GM23338 (cell line): ENCODE data around the gene CBARP. TPM values are rescaled to one million over a fixed set of nuclear protein-coding genes. Genes with fewer than 3 reads are reported as not detected.

Experiments
- ATAC-seq: fragments of 200-7000 bp; cut with Tn5 transposase; 3 replicates; pipeline ENCODE4 v1.9.1; 2020
- DNase-seq: peaks from one replicate; pipeline ENCODE4 v3.0.0-alpha.2; 2015; ENCODE audit warnings: low spot score
- H2AFZ ChIP-seq: fragments of 200-600 bp; sonication (generic); 2 replicates; pipeline ENCODE4 v1.8.0; 2016; ENCODE audit warnings: antibody characterized with exemption, mild to moderate bottlenecking, moderate library complexity
- H3F3A ChIP-seq: fragments of 200-600 bp; sonication (generic); replicated peaks from 2 replicates; pipeline ENCODE4 v1.8.0; 2017; ENCODE audit warnings: antibody characterized with exemption, mixed run types, low read depth
- H3K27ac ChIP-seq: fragments of 200-600 bp; sonication (generic); 2 replicates; pipeline ENCODE4 v1.6.1; 2016; ENCODE audit warnings: low read depth
- H3K27me3 ChIP-seq: fragments of 200-600 bp; sonication (generic); 2 replicates; pipeline ENCODE4 v1.8.0; 2016; ENCODE audit warnings: mild to moderate bottlenecking, mixed run types, moderate library complexity; ENCODE audit not compliant: insufficient read depth
- H3K36me3 ChIP-seq: fragments of 200-600 bp; sonication (generic); 2 replicates; pipeline ENCODE4 v1.8.0; 2016; ENCODE audit warnings: mild to moderate bottlenecking; ENCODE audit not compliant: insufficient read depth
- H3K4me1 ChIP-seq: fragments of 200-600 bp; sonication (generic); 2 replicates; pipeline ENCODE4 v1.8.0; 2016; ENCODE audit warnings: mild to moderate bottlenecking, moderate library complexity; ENCODE audit not compliant: insufficient read depth
- H3K4me2 ChIP-seq: fragments of 200-600 bp; sonication (generic); 2 replicates; pipeline ENCODE4 v1.7.1; 2017; ENCODE audit warnings: mixed run types
- H3K4me3 ChIP-seq: fragments of 200-600 bp; sonication (generic); 2 replicates; pipeline ENCODE4 v1.6.1; 2016; ENCODE audit warnings: mixed run types
- H3K79me2 ChIP-seq: fragments of 200-600 bp; sonication (generic); replicated peaks from 2 replicates; pipeline ENCODE4 v1.8.0; 2017; ENCODE audit warnings: mild to moderate bottlenecking; ENCODE audit not compliant: insufficient read depth
- H3K9me2 ChIP-seq: fragments of 200-600 bp; sonication (generic); 2 replicates; pipeline ENCODE4 v1.8.0; 2017; ENCODE audit not compliant: insufficient read depth
- H4K20me1 ChIP-seq: fragments of 200-600 bp; sonication (generic); replicated peaks from 2 replicates; pipeline ENCODE4 v1.8.0; 2017; ENCODE audit warnings: mild to moderate bottlenecking; ENCODE audit not compliant: insufficient read depth
- H3K27ac Mint-ChIP-seq: 2 replicates; pipeline ENCODE4 v1.8.0; 2020; ENCODE audit warnings: inconsistent platforms, mild to moderate bottlenecking, moderate library complexity, mixed read lengths
- H3K27me3 Mint-ChIP-seq: 3 replicates; pipeline ENCODE4 v1.8.0; 2022; ENCODE audit warnings: low read depth, mild to moderate bottlenecking, moderate library complexity, mixed read lengths, inconsistent platforms; ENCODE audit not compliant: insufficient read depth, poor library complexity
- H3K36me3 Mint-ChIP-seq: 3 replicates; pipeline ENCODE4 v1.8.0; 2021; ENCODE audit warnings: low read depth, mild to moderate bottlenecking, inconsistent platforms, moderate library complexity, mixed read lengths
- H3K4me1 Mint-ChIP-seq: 3 replicates; pipeline ENCODE4 v1.8.0; 2020; ENCODE audit warnings: mild to moderate bottlenecking, inconsistent platforms, mixed read lengths
- H3K4me3 Mint-ChIP-seq: 3 replicates; pipeline ENCODE4 v1.8.0; 2021; ENCODE audit warnings: moderate library complexity, mild to moderate bottlenecking, inconsistent platforms, mixed read lengths
- H3K9me3 Mint-ChIP-seq: 3 replicates; pipeline ENCODE4 v1.8.0; 2020; ENCODE audit warnings: moderate library complexity, mild to moderate bottlenecking, inconsistent platforms, mixed read lengths
- CREB1 ChIP-seq: fragments of 250-450 bp; sonication (Bioruptor Pico); IDR thresholded peaks from 2 replicates; pipeline ENCODE4 v1.5.0; 2020; ENCODE audit warnings: low read depth, mild to moderate bottlenecking, moderate library complexity
- EZH2 ChIP-seq: fragments of 200-600 bp; sonication (generic); IDR thresholded peaks from one replicate; pipeline ENCODE4 v1.8.0; 2017; ENCODE audit warnings: antibody characterized with exemption, mild to moderate bottlenecking, low read depth; ENCODE audit not compliant: unreplicated experiment
- EZH2phosphoT487 ChIP-seq: fragments of 200-600 bp; sonication (generic); IDR thresholded peaks from one replicate; pipeline ENCODE4 v1.8.1; 2018; ENCODE audit warnings: antibody characterized with exemption; ENCODE audit not compliant: unreplicated experiment
- JUNB ChIP-seq: IDR thresholded peaks from one replicate; pipeline ENCODE4 v1.6.1; 2016; ENCODE audit warnings: antibody characterized with exemption; ENCODE audit not compliant: unreplicated experiment
- NANOG ChIP-seq: IDR thresholded peaks from 2 replicates; pipeline ENCODE4 v1.6.1; 2016; ENCODE audit warnings: antibody characterized with exemption, borderline replicate concordance
- POLR2AphosphoS5 ChIP-seq: IDR thresholded peaks from 2 replicates; pipeline ENCODE4 v1.6.1; 2016; ENCODE audit warnings: antibody characterized with exemption, low read depth
- STAT1 ChIP-seq: IDR thresholded peaks from one replicate; pipeline ENCODE4 v1.6.1; 2016; ENCODE audit warnings: antibody characterized with exemption; ENCODE audit not compliant: unreplicated experiment
- ZNF114 ChIP-seq: fragments of 250-450 bp; sonication (Bioruptor Pico); IDR thresholded peaks from 2 replicates; pipeline ENCODE4 v1.5.0; 2020; ENCODE audit warnings: mild to moderate bottlenecking, moderate library complexity
- polyA plus RNA-seq: library from polyadenylated mRNA; unstranded; fragments of >200 nt; fragmentation: Nextera tagmentation; extraction: Ambion mirVana; gene quantifications from 2 replicates; pipeline ENCODE4 v1.2.1, GENCODE V29; 2016
- total RNA-seq: library from RNA; depleted of rRNA; stranded (reverse); fragments of >200 nt; shearing (Covaris generic); gene quantifications from 2 replicates; pipeline ENCODE4 v1.2.3, GENCODE V29; 2014
- TF ChIP-seq, protein P1 (sequence below): IDR thresholded peaks from one replicate; pipeline ENCODE4 v1.6.1; 2018; ENCODE audit warnings: antibody characterized with exemption; ENCODE audit not compliant: unreplicated experiment
- TF ChIP-seq, protein P2 (sequence below): fragments of 250-450 bp; sonication (Bioruptor Pico); IDR thresholded peaks from 2 replicates; pipeline ENCODE4 v1.5.0; 2020; ENCODE audit warnings: mild to moderate bottlenecking, moderate library complexity

Gene CBARP
- total and polyA plus RNA-seq, 2 experiments from 2014 or later = 2.0 to 14.1 TPM

DNA sequence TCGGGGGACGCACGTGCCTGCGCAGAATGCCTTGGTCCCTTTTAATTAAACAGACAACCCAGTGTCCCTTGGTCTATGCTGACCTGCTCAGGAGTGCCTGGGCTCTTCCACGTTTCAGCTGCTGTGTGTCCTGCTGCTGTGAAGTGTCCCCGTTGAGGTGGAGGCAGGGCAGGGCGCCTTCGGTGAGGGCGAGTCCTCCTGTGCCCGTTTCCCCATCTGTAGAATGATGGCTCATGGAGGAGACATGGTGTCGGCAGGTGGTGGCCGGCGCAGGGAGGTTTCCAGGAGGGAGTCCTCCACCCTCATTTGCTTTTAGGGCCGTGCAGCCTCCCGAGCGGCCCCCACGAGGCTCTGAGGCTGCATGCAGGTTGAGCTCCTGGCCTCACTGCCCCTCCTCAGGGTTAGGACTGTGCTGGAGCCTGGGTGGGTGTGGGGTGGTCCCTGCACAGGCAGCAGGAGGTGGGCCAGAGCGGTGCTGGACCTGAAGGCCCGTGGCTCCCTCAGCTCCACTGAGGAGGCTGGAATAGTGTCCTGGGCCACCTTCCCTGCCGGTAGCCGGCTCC, 23.4 kb downstream of the CBARP start (continued):
- TF ChIP-seq, protein P1, sequence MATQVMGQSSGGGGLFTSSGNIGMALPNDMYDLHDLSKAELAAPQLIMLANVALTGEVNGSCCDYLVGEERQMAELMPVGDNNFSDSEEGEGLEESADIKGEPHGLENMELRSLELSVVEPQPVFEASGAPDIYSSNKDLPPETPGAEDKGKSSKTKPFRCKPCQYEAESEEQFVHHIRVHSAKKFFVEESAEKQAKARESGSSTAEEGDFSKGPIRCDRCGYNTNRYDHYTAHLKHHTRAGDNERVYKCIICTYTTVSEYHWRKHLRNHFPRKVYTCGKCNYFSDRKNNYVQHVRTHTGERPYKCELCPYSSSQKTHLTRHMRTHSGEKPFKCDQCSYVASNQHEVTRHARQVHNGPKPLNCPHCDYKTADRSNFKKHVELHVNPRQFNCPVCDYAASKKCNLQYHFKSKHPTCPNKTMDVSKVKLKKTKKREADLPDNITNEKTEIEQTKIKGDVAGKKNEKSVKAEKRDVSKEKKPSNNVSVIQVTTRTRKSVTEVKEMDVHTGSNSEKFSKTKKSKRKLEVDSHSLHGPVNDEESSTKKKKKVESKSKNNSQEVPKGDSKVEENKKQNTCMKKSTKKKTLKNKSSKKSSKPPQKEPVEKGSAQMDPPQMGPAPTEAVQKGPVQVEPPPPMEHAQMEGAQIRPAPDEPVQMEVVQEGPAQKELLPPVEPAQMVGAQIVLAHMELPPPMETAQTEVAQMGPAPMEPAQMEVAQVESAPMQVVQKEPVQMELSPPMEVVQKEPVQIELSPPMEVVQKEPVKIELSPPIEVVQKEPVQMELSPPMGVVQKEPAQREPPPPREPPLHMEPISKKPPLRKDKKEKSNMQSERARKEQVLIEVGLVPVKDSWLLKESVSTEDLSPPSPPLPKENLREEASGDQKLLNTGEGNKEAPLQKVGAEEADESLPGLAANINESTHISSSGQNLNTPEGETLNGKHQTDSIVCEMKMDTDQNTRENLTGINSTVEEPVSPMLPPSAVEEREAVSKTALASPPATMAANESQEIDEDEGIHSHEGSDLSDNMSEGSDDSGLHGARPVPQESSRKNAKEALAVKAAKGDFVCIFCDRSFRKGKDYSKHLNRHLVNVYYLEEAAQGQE = no peak

DNA sequence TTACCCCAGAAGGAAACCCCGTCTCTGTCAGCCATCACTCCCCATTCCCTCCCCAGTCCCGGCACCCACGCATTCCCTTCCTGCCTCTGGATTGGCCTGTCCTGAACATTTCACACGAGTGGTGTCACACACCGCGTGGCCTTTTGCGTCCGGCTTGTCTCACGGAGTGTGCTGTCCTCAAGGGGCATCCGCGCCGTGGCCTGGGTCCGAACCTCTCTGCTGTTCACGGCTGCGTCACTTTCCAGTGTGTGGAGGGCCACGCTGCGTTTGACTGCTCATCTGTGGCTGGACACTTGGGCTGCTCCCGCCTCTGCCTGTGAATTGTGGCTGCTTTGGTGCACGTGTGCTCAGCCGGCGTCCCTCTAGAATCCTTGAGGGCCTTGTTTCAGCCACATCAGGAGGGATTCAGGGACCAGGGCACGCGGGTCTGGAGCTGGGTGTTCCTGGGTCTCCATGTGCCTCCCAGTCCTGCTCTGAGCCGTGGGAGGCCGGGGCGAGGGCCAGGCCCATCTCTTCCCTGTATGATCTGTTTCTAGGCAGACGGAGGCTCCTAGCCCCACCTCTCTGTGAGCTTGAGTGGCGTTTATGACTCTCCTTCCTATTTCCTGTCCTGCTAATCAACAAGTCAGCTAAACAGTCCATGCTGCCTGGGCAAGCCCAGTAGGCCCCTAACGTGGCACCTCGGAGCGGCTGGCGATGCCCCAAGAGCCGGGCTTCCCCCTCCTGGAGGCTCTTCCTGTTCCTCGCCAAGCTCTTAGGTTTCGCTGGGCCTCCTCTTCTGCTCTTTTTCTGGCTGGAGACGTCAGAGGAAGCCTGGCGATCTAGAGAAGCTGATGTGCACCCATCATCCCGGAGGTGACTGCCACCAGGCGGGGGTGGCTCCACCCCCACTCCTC, 24.2 kb downstream of the CBARP start:
- Histone ChIP-seq H3K4me2 (no peak overlapping the region), H2AFZ (no peak overlapping the region), H3K36me3 (no peaks in the 10 kb centered on the region; the same call in 1 of the 2 replicates), H3K4me1 (peaks cover 19% of the 10 kb centered on the region; the same call in 1 of the 2 replicates), H3K4me3 (no peak overlapping the region), H3K9me2 (no peaks in the 10 kb centered on the region), H3F3A (peaks cover 14% of the 10 kb centered on the region), H3K27me3 (no peaks in the 10 kb centered on the region), H3K27ac (peak overlapping the region; percentile 84), H4K20me1 (peaks cover 55% of the 10 kb centered on the region), H3K79me2 (peaks cover 100% of the 10 kb centered on the region)
- Mint-ChIP-seq H3K4me3 (no peak overlapping the region), H3K4me1 (peaks cover 34% of the 10 kb centered on the region), H3K27ac (peak overlapping the region; percentile 81), H3K9me3 (no peaks in the 10 kb centered on the region), H3K36me3 (peaks cover 19% of the 10 kb centered on the region), H3K27me3 (peaks cover 10% of the 10 kb centered on the region)
- no peak for ATAC-seq
- DNase-seq = no peak
- TF ChIP-seq EZH2 (no peak), EZH2phosphoT487 (no peak), STAT1 (no peak), NANOG (no peak), ZNF114 (CRISPR knock-in tag) (no peak), JUNB (no peak), POLR2AphosphoS5 (no peak), CREB1 (no peak)
- TF ChIP-seq, protein P2, sequence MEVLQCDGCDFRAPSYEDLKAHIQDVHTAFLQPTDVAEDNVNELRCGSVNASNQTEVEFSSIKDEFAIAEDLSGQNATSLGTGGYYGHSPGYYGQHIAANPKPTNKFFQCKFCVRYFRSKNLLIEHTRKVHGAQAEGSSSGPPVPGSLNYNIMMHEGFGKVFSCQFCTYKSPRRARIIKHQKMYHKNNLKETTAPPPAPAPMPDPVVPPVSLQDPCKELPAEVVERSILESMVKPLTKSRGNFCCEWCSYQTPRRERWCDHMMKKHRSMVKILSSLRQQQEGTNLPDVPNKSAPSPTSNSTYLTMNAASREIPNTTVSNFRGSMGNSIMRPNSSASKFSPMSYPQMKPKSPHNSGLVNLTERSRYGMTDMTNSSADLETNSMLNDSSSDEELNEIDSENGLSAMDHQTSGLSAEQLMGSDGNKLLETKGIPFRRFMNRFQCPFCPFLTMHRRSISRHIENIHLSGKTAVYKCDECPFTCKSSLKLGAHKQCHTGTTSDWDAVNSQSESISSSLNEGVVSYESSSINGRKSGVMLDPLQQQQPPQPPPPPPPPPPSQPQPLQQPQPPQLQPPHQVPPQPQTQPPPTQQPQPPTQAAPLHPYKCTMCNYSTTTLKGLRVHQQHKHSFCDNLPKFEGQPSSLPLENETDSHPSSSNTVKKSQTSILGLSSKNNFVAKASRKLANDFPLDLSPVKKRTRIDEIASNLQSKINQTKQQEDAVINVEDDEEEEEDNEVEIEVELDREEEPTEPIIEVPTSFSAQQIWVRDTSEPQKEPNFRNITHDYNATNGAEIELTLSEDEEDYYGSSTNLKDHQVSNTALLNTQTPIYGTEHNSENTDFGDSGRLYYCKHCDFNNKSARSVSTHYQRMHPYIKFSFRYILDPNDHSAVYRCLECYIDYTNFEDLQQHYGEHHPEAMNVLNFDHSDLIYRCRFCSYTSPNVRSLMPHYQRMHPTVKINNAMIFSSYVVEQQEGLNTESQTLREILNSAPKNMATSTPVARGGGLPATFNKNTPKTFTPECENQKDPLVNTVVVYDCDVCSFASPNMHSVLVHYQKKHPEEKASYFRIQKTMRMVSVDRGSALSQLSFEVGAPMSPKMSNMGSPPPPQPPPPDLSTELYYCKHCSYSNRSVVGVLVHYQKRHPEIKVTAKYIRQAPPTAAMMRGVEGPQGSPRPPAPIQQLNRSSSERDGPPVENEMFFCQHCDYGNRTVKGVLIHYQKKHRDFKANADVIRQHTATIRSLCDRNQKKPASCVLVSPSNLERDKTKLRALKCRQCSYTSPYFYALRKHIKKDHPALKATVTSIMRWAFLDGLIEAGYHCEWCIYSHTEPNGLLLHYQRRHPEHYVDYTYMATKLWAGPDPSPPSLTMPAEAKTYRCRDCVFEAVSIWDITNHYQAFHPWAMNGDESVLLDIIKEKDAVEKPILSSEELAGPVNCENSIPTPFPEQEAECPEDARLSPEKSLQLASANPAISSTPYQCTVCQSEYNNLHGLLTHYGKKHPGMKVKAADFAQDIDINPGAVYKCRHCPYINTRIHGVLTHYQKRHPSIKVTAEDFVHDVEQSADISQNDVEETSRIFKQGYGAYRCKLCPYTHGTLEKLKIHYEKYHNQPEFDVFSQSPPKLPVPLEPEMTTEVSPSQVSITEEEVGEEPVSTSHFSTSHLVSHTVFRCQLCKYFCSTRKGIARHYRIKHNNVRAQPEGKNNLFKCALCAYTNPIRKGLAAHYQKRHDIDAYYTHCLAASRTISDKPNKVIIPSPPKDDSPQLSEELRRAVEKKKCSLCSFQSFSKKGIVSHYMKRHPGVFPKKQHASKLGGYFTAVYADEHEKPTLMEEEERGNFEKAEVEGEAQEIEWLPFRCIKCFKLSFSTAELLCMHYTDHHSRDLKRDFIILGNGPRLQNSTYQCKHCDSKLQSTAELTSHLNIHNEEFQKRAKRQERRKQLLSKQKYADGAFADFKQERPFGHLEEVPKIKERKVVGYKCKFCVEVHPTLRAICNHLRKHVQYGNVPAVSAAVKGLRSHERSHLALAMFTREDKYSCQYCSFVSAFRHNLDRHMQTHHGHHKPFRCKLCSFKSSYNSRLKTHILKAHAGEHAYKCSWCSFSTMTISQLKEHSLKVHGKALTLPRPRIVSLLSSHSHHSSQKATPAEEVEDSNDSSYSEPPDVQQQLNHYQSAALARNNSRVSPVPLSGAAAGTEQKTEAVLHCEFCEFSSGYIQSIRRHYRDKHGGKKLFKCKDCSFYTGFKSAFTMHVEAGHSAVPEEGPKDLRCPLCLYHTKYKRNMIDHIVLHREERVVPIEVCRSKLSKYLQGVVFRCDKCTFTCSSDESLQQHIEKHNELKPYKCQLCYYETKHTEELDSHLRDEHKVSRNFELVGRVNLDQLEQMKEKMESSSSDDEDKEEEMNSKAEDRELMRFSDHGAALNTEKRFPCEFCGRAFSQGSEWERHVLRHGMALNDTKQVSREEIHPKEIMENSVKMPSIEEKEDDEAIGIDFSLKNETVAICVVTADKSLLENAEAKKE (CRISPR knock-in tag) = no peak
- TF ChIP-seq, protein P1 = no peak
